ENCODE measurements around the gene OPCML. TPM values are rescaled to one million over a fixed set of nuclear protein-coding genes. Genes with fewer than 3 reads are reported as not detected.

The OPCML gene
- total RNA-seq, 1 experiment from 2014 or later: 0.94 TPM

DNA sequence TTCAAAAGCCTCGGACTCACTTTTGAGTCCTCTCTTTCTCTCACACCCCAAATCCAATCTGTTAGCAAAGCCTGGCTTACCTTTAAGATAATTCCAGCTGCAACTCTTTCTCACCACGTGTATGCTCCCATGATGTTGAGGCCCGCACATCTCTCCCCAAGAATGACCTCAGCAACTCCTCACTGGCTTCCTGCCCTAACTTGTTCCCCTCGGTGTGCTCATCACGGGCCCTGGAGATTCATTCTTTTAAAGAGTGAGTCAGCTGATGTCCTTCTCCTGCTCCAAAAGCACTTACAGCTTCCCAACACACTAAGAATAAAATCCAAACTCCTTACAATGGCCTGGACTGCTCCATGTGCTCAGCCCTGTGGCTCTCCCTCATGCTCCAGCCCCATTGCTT lies 1041.3 kb downstream of the OPCML start:
- no peak overlapping the region for H2BK15ac ChIP-seq (ENCODE audit: low read depth, low read length)
- peaks cover 0 to 2% (median 1%) of the 10 kb centered on the region in 3 experiments; a peak in 3 of 7 replicates for H3K36me3 Mint-ChIP-seq (ENCODE audit: insufficient read depth in 1 of 3, low read depth in 3 of 3)
- no peaks in the 10 kb centered on the region for H3K27me3 ChIP-seq (ENCODE audit: insufficient read depth, low read length)
- H3K9ac ChIP-seq (ENCODE audit: extremely low read depth, insufficient read length, low read length): no peak overlapping the region
- H4K8ac ChIP-seq (replicated peaks; ENCODE audit: insufficient read length, low read depth, low read length): no peak overlapping the region
- H2AFZ ChIP-seq (ENCODE audit: low read length): no peak overlapping the region
- no peak overlapping the region for H3K23ac ChIP-seq (ENCODE audit: insufficient read length, low read depth, low read length)
- no peak overlapping the region for H2BK20ac ChIP-seq (ENCODE audit: low read depth, low read length, poor library complexity, severe bottlenecking)
- no peak overlapping the region for H3K4ac ChIP-seq (ENCODE audit: low read depth, low read length)
- H4K5ac ChIP-seq (ENCODE audit: insufficient read length, low read depth, low read length): no peak overlapping the region
- H2BK12ac ChIP-seq (ENCODE audit: insufficient read length, low read depth, low read length): no peak overlapping the region
- H3K4me1 ChIP-seq (ENCODE audit: insufficient read depth, low read length): no peaks in the 10 kb centered on the region; the same call in 1 of the 2 replicates
- no peak overlapping the region for H2BK5ac ChIP-seq (ENCODE audit: insufficient read length, low read length)
- no peaks in the 10 kb centered on the region for H3K9me3 ChIP-seq (ENCODE audit: control insufficient read depth, low read depth, low read length)
- H4K20me1 ChIP-seq (ENCODE audit: control insufficient read depth, insufficient read depth, insufficient read length): no peaks in the 10 kb centered on the region
- no peak overlapping the region for H3K56ac ChIP-seq (ENCODE audit: insufficient read length, low read depth, low read length)
- no peak overlapping the region for H3K18ac ChIP-seq (ENCODE audit: insufficient read length, low read depth, low read length)
- H3K4me1 Mint-ChIP-seq: peaks cover 12 to 20% of the 10 kb centered on the region in 2 experiments
- H3K27me3 Mint-ChIP-seq (ENCODE audit: low read depth): peaks cover 2% of the 10 kb centered on the region; the same call in 1 of the 2 replicates
- no peaks in the 10 kb centered on the region for H3K79me2 ChIP-seq (ENCODE audit: insufficient read depth, low read length)
- no peak overlapping the region for H2BK120ac ChIP-seq (ENCODE audit: low read depth, low read length, poor library complexity, severe bottlenecking)
- no peaks in the 10 kb centered on the region for H3K23me2 ChIP-seq (ENCODE audit: insufficient read length, low read depth, low read length, poor library complexity, severe bottlenecking)
- DNase-seq: no peak
- H3T11ph ChIP-seq (ENCODE audit: low read length): no peak overlapping the region
- H3K14ac ChIP-seq (ENCODE audit: insufficient read depth, low read length): no peak overlapping the region
- TF ChIP-seq, protein P1, sequence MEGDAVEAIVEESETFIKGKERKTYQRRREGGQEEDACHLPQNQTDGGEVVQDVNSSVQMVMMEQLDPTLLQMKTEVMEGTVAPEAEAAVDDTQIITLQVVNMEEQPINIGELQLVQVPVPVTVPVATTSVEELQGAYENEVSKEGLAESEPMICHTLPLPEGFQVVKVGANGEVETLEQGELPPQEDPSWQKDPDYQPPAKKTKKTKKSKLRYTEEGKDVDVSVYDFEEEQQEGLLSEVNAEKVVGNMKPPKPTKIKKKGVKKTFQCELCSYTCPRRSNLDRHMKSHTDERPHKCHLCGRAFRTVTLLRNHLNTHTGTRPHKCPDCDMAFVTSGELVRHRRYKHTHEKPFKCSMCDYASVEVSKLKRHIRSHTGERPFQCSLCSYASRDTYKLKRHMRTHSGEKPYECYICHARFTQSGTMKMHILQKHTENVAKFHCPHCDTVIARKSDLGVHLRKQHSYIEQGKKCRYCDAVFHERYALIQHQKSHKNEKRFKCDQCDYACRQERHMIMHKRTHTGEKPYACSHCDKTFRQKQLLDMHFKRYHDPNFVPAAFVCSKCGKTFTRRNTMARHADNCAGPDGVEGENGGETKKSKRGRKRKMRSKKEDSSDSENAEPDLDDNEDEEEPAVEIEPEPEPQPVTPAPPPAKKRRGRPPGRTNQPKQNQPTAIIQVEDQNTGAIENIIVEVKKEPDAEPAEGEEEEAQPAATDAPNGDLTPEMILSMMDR (conservative IDR thresholded peaks at IDR 0.05): no peak
- no peak overlapping the region for H3K27ac Mint-ChIP-seq
- no CpG with 5 or more reads among the region's 5 CpGs for WGBS (ENCODE audit: extremely low coverage, insufficient read length, low lambda C conversion rate)
- peaks cover 2 to 3% of the 10 kb centered on the region in 2 experiments; a peak in 3 of 5 replicates for H3K9me3 Mint-ChIP-seq
- no peak overlapping the region for H3K27ac ChIP-seq (ENCODE audit: insufficient read length, low read depth, low read length)
- no peaks in the 10 kb centered on the region for H3K79me1 ChIP-seq (ENCODE audit: insufficient read depth, low read depth, low read length, poor library complexity, severe bottlenecking)
- no peak overlapping the region for H4K91ac ChIP-seq (ENCODE audit: insufficient read length, low read depth, low read length)
- H2AK5ac ChIP-seq (ENCODE audit: insufficient read length, low read length): no peak overlapping the region
- H3K4me3 Mint-ChIP-seq: no peak overlapping the region
- H3K4me2 ChIP-seq (ENCODE audit: insufficient read depth, insufficient read length, low read length): no peak overlapping the region

All from H9 (cell line).